ENCODE data around the gene MCM9. TPM values are rescaled to one million over a fixed set of nuclear protein-coding genes. Genes with fewer than 3 reads are reported as not detected.

MCM9 gene
- total RNA-seq, 1 experiment from 2014 or later: 7.5 TPM

DNA sequence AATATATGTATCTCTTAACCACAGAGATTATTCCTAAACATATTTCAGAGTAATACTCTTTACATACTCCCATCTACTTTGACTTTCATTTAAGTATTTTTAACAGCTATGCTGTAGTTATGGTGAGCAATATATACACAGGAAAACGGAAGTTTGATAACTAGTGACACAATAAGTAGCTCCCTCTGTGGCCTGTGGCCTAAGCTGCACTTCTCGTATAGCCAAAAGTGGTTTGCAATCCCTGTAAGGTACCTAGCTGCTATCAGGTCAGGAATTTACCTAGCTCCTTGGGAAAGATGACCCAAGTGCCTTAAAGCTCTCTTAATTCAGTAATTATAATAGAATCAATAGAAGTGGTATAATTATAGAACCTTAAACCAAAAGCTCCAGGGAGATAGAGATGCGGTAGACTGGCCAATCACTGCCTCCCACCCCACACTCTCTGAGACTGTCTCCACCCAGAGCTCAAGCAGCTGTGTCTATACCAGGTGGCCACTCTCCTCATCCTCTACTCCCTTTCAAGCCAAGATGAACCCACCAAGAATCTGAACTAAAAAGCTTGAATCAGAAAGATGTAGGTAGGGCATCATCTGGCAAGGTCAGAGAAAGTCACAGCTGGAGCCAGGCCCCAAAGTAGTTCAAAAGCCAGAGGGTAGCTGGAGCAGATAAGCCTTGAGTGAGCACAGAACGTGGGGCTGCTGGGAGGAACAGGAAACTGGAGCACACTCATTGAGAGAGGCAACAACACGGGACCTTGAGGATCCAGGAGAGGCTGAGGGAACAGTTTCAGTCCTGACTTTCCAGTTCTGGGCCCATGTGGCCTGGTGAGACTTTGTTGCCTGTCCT is 125.9 kb downstream of the MCM9 start:
- DNase-seq (ENCODE audit: extremely low read depth, low read depth): no peak

DNA sequence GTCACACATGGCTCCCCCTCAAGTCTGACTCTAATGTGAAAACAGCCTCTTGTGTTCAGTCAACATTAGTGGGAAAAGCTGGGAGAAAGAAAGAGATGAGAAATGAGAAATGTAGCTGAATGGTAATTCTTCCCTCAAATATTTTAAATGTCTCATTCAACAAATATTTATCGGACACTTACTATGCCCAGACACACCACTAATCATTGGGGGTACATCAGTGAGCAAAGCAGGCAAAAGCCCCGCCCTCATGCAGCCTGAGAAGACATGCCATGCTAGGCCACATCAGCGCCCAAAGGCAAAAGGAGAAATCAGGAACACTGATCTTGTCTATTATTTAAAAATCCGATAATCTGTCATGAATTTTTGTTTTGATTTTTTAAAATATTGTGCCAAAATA is 130.9 kb downstream of the MCM9 start:
- DNase-seq (ENCODE audit: extremely low read depth, low read depth): no peak

DNA sequence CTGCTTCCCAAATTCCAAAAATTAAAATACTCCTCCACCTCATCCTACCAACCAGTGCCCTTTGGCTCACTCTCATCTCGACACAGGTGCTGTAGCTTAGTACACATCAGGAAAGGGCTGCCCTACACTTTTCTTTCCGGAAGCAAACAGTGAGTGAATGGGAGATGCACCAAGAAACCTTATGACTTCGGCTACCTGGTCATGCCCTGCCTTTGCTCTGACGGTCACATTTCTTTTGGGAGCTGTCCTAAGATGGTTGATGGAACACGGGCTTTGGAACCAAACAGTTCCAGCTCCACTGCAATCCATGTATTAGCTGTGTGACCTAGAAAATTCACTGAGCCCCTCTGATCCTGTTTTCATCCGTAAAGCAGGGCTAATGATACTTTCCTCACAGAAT is 133.7 kb downstream of the MCM9 start:
- DNase-seq (ENCODE audit: extremely low read depth, low read depth): no peak

DNA sequence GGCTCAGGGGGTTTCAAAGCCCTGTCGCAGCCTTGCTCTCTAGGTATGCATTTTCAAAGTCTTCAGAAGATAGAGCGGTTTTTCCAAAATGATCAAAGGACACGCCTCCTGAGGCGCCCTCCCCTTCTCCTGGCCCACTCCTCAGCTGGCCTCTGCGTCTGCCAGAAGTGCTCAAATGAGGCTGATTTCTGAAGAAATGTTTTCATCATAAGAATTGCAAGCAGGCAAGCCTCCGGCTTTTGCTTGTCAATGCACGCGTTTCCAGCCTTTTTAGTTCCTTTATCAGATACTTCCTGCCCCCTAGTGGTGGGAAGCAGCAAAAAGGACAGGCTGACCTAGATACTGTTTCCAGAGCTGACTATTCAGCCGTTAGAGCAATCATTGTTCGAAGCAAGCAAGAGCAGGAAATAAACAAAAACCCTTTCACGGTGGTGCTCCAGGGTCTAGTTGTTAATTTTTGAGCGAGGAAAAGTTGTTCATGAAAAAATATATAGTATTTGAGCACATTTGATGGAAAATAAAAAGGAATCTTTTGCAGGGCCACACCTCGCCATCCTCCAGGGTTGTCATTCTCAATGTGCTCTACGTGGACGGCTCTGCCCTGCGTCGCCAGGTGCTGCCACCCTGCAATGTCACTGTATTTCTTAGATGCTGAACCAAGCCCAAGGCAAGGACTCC is 134.4 kb downstream of the MCM9 start:
- DNase-seq (ENCODE audit: extremely low read depth, low read depth): peak; percentile 74

DNA sequence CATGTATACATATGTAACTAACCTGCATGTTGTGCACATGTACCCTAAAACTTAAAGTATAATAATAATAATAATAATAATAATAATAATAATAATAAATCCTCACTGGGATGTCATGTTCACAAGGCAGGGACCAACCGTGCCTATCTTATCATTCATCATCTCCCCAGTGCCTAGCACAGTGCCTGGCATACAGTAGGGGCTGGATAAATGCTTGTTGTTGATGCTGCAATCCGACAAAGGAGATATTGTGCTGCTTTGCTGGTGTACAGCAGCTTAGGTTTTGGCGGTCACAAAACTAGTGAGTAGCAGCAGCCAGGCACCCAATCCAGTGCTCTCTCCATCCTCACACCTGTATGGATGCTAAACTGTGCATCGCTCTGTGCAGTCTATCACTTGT is 135.1 kb downstream of the MCM9 start:
- DNase-seq (ENCODE audit: extremely low read depth, low read depth): no peak

DNA sequence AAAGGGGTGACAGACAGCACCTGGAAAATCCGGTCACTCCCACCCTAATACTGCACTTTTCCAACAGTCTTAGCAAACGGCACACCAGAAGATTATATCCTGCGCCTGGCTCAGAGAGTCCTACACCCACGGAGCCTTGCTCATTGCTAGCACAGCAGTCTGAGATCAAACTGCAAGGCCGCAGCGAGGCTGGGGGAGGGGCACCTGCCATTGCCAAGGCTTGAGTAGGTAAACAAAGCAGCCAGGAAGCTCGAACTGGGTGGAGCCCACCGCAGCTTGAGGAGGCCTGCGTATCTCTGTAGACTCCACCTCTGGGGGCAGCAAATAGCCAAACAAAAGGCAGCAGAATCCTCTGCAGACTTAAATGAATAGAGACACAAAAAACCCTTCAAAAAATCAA is 138.4 kb downstream of the MCM9 start:
- peak; percentile 33 for DNase-seq (ENCODE audit: extremely low read depth, low read depth)

DNA sequence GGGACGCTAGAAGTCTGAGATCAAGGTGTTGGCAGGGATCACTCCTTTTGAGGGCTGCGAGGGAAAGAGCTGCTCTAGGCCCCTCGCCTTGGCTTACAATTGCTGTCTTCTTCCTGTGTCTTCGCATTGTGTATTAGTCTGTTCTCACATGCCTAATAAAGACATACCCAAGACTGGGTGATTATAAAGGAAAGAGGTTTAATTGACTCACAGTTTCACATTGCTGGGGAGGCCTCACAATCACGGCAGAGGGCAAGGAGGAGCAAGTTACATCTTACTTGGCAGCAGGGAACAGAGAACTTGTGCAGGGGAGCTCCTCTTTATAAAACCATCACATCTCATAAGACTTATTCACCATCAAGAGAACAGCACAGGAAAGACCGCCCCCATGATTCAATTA is 143.5 kb downstream of the MCM9 start:
- no peak for DNase-seq (ENCODE audit: extremely low read depth, low read depth)

DNA sequence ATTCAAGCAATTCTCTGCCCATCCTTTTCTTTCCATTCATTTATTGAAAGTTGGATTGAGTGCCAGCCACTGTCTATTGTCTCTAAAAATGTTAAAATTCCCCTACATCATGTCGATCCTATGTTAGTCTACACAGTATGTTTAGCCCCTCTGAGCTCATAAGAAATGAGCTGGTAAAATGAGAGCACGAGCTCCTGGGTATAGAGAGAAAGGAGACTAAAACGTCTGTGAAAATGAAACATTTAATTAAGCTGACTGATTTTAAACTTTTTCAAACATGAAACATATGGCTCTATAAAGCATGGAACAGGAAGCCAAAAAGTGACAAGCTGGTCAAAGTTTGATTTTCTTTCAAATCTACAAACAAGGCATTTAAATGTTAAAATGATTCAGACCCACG is 145.0 kb downstream of the MCM9 start:
- no peak for DNase-seq (ENCODE audit: extremely low read depth, low read depth)

DNA sequence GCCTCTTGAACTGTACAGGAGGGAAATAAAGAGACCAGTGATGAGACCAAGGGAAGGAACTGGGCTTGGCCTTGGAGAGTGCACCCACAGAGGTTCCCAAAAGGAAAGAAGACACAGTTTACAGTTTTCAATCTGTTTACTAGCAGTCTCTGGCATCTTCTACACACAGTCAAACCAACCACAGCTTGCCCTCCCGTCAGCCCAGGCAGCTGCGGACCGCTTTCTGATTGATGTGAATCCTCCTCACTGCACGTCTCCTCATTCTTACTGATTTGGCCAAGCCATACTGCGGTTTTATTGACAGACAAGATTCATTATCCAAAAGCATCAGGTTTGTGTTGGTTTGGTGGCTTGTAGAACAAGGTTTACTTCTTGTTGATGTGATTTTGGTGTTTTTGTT is 145.5 kb downstream of the MCM9 start:
- DNase-seq (ENCODE audit: extremely low read depth, low read depth): no peak

DNA sequence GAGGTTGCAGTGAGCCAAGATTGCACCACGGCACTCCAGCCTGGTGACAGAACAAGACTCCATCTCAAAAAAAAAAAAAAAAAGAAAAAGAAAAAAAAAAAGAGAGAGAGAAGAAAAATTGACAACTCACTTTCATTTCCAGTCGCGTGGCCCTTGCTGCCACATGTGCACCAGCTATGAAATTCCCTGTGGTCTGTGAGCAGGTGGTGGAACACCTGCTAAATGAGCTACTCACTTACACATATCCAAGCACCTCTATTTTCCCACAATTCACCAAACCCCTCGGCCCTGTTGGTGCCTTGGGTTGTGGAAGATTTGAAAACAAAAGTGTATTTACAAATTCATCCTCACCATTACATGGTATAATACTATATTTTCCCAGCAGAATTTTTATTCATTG is 146.3 kb downstream of the MCM9 start:
- no peak for DNase-seq (ENCODE audit: extremely low read depth, low read depth)

DNA sequence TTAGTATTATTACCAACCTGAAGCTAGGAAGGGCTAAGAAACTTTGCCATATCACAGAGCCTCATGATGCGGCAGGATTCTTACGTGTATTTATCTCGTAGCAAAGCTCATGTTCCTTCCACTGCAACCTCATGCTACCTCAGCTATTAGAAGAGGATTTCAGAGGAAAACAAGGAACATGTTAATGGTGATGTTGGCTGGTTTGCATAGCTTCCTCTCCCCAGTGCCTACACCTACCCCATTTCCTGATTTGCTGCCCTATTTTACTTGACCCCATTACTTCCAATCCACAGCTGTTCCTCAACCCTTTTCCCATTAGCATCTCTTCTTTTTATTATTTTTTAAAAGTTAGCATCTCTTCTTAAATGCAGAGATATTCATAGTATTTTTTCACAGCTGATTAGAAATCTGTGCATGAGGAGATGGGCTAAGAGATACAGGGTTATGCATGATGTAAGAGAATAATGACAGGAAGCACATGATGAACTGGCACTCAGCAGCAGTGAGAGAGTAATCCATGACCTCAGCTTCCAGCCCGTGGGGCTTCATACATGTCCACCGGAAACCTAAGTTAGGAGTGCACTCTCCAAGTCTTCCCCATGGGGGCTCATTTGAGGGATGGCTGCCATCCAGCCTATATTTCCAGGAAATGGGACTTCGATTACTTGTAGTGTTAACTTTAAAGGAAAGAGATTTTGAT is 147.1 kb downstream of the MCM9 start:
- DNase-seq (ENCODE audit: extremely low read depth, low read depth): no peak

DNA sequence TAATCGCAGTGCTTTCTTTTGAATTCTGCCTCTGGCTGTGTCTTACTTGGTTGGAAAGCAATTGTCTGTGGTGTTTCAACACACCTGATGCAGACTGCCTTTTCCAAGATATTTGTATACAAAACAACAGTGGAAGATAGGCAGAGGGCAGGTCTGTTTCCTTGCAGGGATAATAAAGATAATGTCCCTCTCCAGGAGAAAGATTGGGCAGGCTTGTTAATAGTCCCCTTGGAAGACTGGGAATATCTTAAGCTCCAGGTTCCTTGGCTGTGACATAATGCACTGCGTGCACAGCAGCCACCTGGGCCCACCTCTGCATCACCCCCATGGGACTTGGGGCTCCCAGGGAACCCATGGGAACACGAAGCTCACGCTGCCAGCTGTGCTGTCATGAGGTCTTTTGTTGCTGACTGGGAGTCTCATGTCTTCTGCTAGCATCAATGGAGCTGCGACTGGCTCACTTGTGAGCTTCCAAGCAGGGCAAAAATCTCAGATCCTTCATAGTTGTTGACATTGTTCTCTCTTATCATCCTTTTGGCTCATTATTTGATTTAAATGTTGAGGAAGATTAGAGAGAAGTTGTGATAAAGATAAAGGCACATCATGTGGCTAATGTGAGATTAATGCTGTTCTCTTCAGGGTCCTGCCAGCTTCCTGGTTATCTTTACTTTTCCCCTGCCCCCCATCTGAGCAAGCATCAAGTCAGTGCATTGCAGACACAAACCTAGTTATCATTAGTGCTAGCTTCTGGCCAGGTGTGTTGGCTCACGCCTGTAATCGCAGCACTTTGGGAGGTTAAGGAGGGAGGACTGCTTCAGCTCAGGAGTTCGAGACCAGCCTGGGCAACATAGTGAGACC is 148.1 kb downstream of the MCM9 start:
- no peak for DNase-seq (ENCODE audit: extremely low read depth, low read depth)

DNA sequence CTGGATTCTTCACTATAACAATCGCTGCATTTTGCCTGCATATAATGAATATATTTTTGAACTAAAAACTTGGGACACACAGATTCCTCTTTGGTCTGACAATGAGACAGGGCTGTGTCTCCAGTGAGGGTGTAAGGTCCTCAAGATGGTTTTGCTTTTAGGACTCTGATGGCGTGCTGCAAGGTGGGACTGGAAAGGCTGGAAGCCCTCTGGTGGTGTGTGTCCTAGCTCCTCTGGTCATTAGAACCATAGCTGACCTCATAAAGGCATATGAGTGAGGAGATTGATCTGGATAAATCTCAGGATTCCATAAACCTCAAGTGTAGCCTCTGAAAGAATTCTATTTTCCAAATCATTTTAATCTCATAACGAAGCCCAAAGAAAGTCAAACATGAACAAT is 149.4 kb downstream of the MCM9 start:
- no peak for DNase-seq (ENCODE audit: extremely low read depth, low read depth)

DNA sequence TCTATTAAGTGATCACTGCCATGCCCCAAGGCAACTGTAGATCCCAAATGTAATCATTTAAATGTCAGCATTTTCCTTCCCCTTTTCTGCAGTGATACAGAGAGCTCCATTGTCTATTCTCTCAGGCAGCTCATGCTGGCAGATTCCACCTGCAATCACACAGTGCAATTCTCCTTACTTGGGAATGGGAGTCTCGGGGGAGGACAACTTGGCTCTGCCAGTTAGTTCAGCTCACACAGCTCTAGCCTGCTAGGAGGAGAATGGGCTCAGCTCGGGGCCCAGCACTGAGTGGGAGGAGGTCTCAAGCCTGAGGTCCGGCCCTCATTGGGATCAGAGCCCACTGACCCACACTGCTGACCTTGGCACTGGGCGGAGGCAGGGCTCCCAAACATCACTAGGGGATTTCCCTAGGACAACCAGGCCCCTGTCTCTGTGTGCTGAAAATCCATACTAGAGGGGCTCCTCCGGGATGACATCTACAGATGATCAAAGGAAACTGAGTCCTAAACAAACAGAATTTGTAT is 150.3 kb downstream of the MCM9 start:
- no peak for DNase-seq (ENCODE audit: extremely low read depth, low read depth)

DNA sequence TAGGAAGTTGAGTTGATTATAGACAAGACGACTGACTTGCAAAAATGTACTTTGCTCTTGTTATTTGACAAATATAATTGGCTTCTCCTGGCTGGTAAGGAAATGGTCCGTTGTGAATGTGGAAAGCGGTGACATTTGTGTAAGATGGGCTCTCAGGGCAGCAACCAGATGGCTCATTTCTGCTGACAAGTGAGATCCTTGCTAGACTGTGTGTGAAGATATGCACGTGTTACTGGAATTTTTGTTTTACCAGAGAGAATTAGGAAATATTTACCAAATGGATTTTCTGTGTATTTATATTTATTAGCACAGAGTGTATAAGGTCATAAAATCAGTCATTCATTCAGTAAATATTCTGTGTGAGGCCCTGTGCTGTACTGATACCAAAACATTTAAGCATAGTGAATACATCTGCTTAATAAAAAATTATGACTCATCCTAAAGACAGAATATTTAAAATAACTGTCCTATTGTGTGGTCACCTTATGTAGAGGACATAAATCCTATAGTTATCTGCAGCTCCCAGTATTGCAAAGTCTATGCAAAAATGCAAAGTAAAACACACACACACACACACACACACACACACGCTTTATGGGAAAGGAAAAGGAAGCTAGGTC is 150.9 kb downstream of the MCM9 start:
- no peak for DNase-seq (ENCODE audit: extremely low read depth, low read depth)

DNA sequence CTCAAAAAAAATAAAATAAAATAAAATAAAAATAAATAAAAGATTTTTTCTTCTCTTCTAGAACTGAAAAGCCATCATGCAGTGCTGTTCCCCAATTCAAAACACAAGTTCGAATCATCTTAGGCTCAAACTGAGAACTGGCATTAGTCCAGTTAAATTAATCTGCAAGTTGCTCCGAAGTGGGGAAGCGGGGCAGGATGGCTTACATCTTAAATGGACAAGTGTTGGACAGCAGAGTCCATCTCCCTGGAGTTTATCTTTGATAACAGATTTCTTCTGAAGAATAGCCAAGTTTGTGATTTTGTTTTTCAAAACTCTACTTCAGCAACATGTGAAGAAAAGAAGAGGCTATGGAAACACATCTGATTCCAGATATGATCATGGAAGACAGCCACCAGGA is 152.3 kb downstream of the MCM9 start:
- DNase-seq (ENCODE audit: extremely low read depth, low read depth): no peak

DNA sequence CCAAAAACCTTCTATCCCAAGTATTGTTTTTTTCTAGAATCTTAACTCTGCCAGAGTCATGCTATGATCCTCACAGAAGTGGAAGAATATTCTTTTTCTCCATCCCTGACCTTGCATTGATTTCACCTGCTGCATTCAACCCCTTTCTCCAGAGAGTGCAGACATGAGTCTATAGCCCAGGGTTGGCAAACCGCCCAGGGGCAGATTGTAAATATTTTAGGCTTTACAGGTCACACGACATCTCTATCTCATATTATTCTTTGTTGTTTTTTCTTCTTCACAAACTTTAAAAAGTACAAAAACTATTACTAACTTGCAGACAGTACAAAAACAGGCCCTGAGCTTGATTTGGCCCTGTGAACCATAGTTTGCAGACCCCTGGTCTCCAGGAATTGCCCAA is 153.1 kb downstream of the MCM9 start:
- no peak for DNase-seq (ENCODE audit: extremely low read depth, low read depth)

DNA sequence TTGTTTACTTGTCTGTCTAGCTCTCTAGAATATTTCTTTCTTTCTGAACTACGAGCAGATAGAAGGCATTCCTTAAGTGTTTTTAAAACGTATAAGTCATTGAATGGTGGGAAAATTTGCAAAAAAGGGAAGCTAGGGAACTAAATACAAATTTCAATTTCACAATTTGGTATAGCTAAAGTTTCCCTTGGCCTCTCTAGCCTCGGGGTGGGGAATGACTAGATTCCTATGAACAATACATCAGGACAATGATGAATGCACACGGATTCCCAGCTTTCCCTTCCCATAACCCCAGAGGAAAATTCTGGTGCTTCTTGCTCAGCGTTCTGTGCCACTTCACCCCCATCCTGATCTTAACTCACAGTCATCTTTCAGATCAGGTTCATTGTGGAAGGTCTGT is 154.3 kb downstream of the MCM9 start:
- DNase-seq (ENCODE audit: extremely low read depth, low read depth): no peak

DNA sequence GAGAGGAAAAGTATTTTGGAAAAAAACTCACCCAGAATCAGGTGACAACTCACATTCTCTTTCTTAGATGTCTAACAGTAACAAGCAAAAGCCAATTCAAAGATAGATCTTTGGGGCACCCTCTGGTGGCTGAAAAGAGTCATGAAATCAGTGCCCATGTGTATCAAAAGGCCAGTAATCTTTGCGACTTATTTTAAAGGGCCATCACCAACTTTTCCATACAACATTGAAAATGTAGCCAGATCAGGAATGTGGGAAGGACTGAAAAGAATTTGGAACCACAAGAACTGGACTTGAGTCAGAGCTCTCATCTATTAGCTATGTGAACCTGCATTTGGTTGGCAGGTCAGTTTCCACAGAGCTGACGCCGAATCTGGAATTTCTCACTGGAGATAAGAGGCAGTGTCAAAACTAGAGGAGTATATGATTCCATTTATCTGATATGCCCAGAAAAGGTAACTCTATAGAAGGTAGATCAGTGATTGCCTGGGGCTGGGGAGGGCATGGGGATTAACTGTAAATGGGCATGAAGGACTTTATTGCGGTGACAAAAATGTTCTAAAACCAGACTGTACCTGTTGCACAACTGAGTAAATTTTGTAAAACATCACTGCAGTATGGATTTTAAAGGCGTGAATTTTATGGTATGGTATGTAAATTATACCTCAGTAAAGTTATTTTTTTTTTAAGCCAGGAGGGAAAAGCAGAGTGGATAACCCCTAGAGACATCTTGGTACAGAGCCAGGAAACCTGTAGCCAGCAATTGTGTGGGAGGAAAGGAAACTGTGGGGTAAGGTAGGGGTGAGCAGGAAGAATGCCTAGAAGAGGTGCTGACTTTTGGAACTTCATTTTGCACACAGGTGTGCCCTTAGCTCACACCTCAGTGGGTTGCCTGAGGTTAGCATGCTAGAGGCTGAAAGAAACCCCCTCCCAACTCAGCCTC is 158.1 kb downstream of the MCM9 start:
- DNase-seq (ENCODE audit: extremely low read depth, low read depth): peak; percentile 73
